Measurements from ENCODE around the gene HOATZ. TPM values are rescaled to one million over a fixed set of nuclear protein-coding genes. Genes with fewer than 3 reads are reported as not detected.

Gene HOATZ
- total and polyA plus RNA-seq, 2 donors (not counting 1 experiment from before 2014, with no cell fraction given): not detected

GRCh38 chr11:111526501-111526900 is 11.9 kb downstream of the HOATZ start:
- Histone ChIP-seq H3K9ac (ENCODE audit: insufficient read depth, low read length) (no peak overlapping the region), H3K27me3 (ENCODE audit: control insufficient read depth, insufficient read depth, low read length) (no peaks in the 10 kb centered on the region), H3K4me2 (ENCODE audit: extremely low read depth, insufficient read depth, low read length) (no peak overlapping the region), H3K79me2 (ENCODE audit: control insufficient read depth, insufficient read depth, low read length) (no peaks in the 10 kb centered on the region), H4K20me1 (ENCODE audit: control insufficient read depth, extremely low read depth, insufficient read depth, low read length) (no peaks in the 10 kb centered on the region), H3K36me3 (ENCODE audit: control insufficient read depth, insufficient read depth, low read length) (no peaks in the 10 kb centered on the region), H2AFZ (ENCODE audit: low read length) (no peak overlapping the region), H3K4me3 (replicated peaks in 1 of 4; ENCODE audit: control extremely low read depth in 1 of 4, insufficient read depth in 1 of 4, low read depth in 3 of 4, low read length in 4 of 4) (no peak overlapping the region), H3K27ac (ENCODE audit: insufficient read depth, low read length) (no peak overlapping the region), H3K9me3 (ENCODE audit: control insufficient read depth, insufficient read depth, low read depth, low read length) (no peaks in the 10 kb centered on the region), H3K4me1 (ENCODE audit: control insufficient read depth, extremely low read depth, insufficient read depth, low read length) (peaks cover 9% of the 10 kb centered on the region)
- DNase-seq (ENCODE audit: low read depth in 2 of 2): peak; percentile 49 to 89
- TF ChIP-seq CTCF (conservative IDR thresholded peaks at IDR 0.05 in 1 of 2, IDR thresholded peaks at IDR 0.05 in 1 of 2; ENCODE audit: low read depth in 1 of 2, low read length in 2 of 2) (no peak), EZH2 (IDR thresholded peaks at IDR 0.05; ENCODE audit: low read length, missing control alignments) (no peak)

GRCh38 chr11:111527279-111527678 is 12.7 kb downstream of the HOATZ start:
- H3K9me3 ChIP-seq (ENCODE audit: control insufficient read depth, insufficient read depth, low read depth, low read length): no peaks in the 10 kb centered on the region
- no peaks in the 10 kb centered on the region for H3K79me2 ChIP-seq (ENCODE audit: control insufficient read depth, insufficient read depth, low read length)
- no peaks in the 10 kb centered on the region for H4K20me1 ChIP-seq (ENCODE audit: control insufficient read depth, extremely low read depth, insufficient read depth, low read length)
- no peak overlapping the region for H3K9ac ChIP-seq (ENCODE audit: insufficient read depth, low read length)
- TF ChIP-seq EZH2 (IDR thresholded peaks at IDR 0.05; ENCODE audit: low read length, missing control alignments) (no peak), CTCF (conservative IDR thresholded peaks at IDR 0.05 in 1 of 2, IDR thresholded peaks at IDR 0.05 in 1 of 2; ENCODE audit: low read depth in 1 of 2, low read length in 2 of 2) (no peak)
- peaks cover 14% of the 10 kb centered on the region for H3K4me1 ChIP-seq (ENCODE audit: control insufficient read depth, extremely low read depth, insufficient read depth, low read length)
- no peak overlapping the region for H2AFZ ChIP-seq (ENCODE audit: low read length)
- no peak overlapping the region for H3K4me2 ChIP-seq (ENCODE audit: extremely low read depth, insufficient read depth, low read length)
- DNase-seq (ENCODE audit: low read depth in 2 of 2): no peak
- H3K27me3 ChIP-seq (ENCODE audit: control insufficient read depth, insufficient read depth, low read length): no peaks in the 10 kb centered on the region
- no peak overlapping the region for H3K4me3 ChIP-seq (replicated peaks in 1 of 4; ENCODE audit: control extremely low read depth in 1 of 4, insufficient read depth in 1 of 4, low read depth in 3 of 4, low read length in 4 of 4)
- H3K36me3 ChIP-seq (ENCODE audit: control insufficient read depth, insufficient read depth, low read length): no peaks in the 10 kb centered on the region
- H3K27ac ChIP-seq (ENCODE audit: insufficient read depth, low read length): no peak overlapping the region

- Histone ChIP-seq H3K36me3 (ENCODE audit: control insufficient read depth, insufficient read depth, low read length) (no peaks in the 10 kb centered on the region), H3K79me2 (ENCODE audit: control insufficient read depth, insufficient read depth, low read length) (no peaks in the 10 kb centered on the region), H3K9me3 (ENCODE audit: control insufficient read depth, insufficient read depth, low read depth, low read length) (no peaks in the 10 kb centered on the region), H2AFZ (ENCODE audit: low read length) (peak overlapping the region; percentile 40), H3K4me1 (ENCODE audit: control insufficient read depth, extremely low read depth, insufficient read depth, low read length) (peaks cover 14% of the 10 kb centered on the region), H3K4me3 (replicated peaks in 1 of 4; ENCODE audit: control extremely low read depth in 1 of 4, insufficient read depth in 1 of 4, low read depth in 3 of 4, low read length in 4 of 4) (no peak overlapping the region), H3K9ac (ENCODE audit: insufficient read depth, low read length) (no peak overlapping the region), H3K4me2 (ENCODE audit: extremely low read depth, insufficient read depth, low read length) (no peak overlapping the region), H4K20me1 (ENCODE audit: control insufficient read depth, extremely low read depth, insufficient read depth, low read length) (no peaks in the 10 kb centered on the region), H3K27ac (ENCODE audit: insufficient read depth, low read length) (no peak overlapping the region), H3K27me3 (ENCODE audit: control insufficient read depth, insufficient read depth, low read length) (no peaks in the 10 kb centered on the region)
- TF ChIP-seq EZH2 (IDR thresholded peaks at IDR 0.05; ENCODE audit: low read length, missing control alignments) (no peak), CTCF (conservative IDR thresholded peaks at IDR 0.05 in 1 of 2, IDR thresholded peaks at IDR 0.05 in 1 of 2; ENCODE audit: low read depth in 1 of 2, low read length in 2 of 2) (peak in 1 of 2 donors; percentile 20)
- DNase-seq (ENCODE audit: low read depth in 2 of 2): peak in 1 of 2 donors; percentile 23
These were observed 14.0 kb downstream of the HOATZ start for GRCh38 chr11:111528557-111528956.

Data from fibroblast of lung (primary cell).